Spinal cord (tissue), 10 donors: ENCODE measurements around the gene RWDD4. TPM values are rescaled to one million over a fixed set of nuclear protein-coding genes. Genes with fewer than 3 reads are reported as not detected.

Experiments
- DNase-seq, 6 donors: peaks; one replicate each; pipeline versions ENCODE4 v3.0.0 to v3.0.0-alpha.2; 2013 to 2015; ENCODE audit warnings: low spot score in 6 of 6, low read depth in 4 of 6
- H3K27ac ChIP-seq: one replicate; pipeline ENCODE4 v1.5.1; 2013; ENCODE audit warnings: low read depth, low read length, control low read depth
- H3K27me3 ChIP-seq: one replicate; pipeline ENCODE4 v1.6.1; 2013; ENCODE audit warnings: low read length; ENCODE audit not compliant: control insufficient read depth, insufficient read depth
- H3K36me3 ChIP-seq: one replicate; pipeline ENCODE4 v1.6.1; 2013; ENCODE audit warnings: low read length; ENCODE audit not compliant: control insufficient read depth, insufficient read depth
- H3K4me1 ChIP-seq: one replicate; pipeline ENCODE4 v1.6.1; 2013; ENCODE audit warnings: low read length; ENCODE audit not compliant: control insufficient read depth, insufficient read depth
- H3K4me3 ChIP-seq: one replicate; pipeline ENCODE4 v1.5.1; 2013; ENCODE audit warnings: low read depth, low read length, control low read depth
- H3K9me3 ChIP-seq: one replicate; pipeline ENCODE4 v1.6.1; 2013; ENCODE audit warnings: low read length; ENCODE audit not compliant: control insufficient read depth, insufficient read depth
- WGBS: methylation state at CpG from one replicate; pipeline ENCODE4 v1.1.5; 2013; ENCODE audit warnings: missing lambda C conversion rate; ENCODE audit not compliant: insufficient coverage; 5-methylcytosine and 5-hydroxymethylcytosine counted together
- polyA plus RNA-seq, 2 donors: library from polyadenylated mRNA; unstranded; fragments of 120-200 nt; gene quantifications; one replicate each; pipeline ENCODE4 v1.2.1, GENCODE V29; 2013; ENCODE audit not compliant: insufficient read length in 2 of 2
- total RNA-seq, 2 donors: library from RNA; depleted of rRNA in 1 of 2; stranded (reverse); fragments of 120-200 nt in 1 of 2; fragments of >200 nt in 1 of 2; gene quantifications; one replicate each; pipeline versions ENCODE4 v1.2.3 to v1.2.4, GENCODE V29; 2013 to 2014
- donor health status: healthy.

The RWDD4 gene
- total and polyA plus RNA-seq, 4 donors: 20.9 to 31.1 (median 24.2) TPM

- DNase-seq: no peak
- Histone ChIP-seq H3K36me3 (peaks cover 17% of the 10 kb centered on the region), H3K27me3 (no peaks in the 10 kb centered on the region), H3K4me1 (no peaks in the 10 kb centered on the region), H3K27ac (no peak overlapping the region), H3K9me3 (no peaks in the 10 kb centered on the region), H3K4me3 (no peak overlapping the region)
- 100% methylated on average over 2 of the region's 4 CpGs for WGBS
Observed at GRCh38 chr4:183675625-183676024, 16.6 kb upstream of the RWDD4 start.

- H3K27me3 ChIP-seq: no peaks in the 10 kb centered on the region
- no peaks in the 10 kb centered on the region for H3K4me1 ChIP-seq
- WGBS: no CpG with 5 or more reads among the region's 3 CpGs
- H3K27ac ChIP-seq: no peak overlapping the region
- H3K9me3 ChIP-seq: no peaks in the 10 kb centered on the region
- no peak for DNase-seq
- no peak overlapping the region for H3K4me3 ChIP-seq
- H3K36me3 ChIP-seq: peaks cover 18% of the 10 kb centered on the region
Observed at GRCh38 chr4:183674153-183674552, 15.2 kb upstream of the RWDD4 start.

GRCh38 chr4:183670960-183671555 lies 12.1 kb upstream of the RWDD4 start:
- 90% methylated on average over 10 of the region's 12 CpGs for WGBS
- DNase-seq: no peak

DNA sequence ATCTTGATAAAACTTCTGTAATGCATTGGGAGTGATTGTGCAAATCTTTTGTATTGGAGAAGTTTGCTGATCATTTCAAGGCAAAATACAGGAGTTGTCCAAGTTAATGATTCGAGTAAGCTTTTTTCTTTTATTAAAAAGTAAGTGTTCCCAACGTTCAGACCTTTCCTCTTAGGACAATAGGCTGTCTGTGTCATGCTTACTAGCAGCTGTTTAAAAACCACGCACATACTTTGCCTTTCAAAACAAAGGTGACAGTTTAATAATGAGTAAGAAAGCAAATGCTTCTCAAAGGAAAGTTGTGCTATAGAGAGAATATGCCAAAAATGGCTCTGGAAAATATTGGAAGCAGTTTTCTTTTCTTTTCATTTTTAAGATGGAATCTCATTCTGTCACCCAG lies 11.3 kb upstream of the RWDD4 start:
- no peak for DNase-seq
- no peak overlapping the region for H3K27ac ChIP-seq
- WGBS: no CpG with 5 or more reads among the region's 3 CpGs
- H3K4me3 ChIP-seq: no peak overlapping the region
- no peaks in the 10 kb centered on the region for H3K9me3 ChIP-seq
- peaks cover 7% of the 10 kb centered on the region for H3K36me3 ChIP-seq
- H3K27me3 ChIP-seq: no peaks in the 10 kb centered on the region
- H3K4me1 ChIP-seq: no peaks in the 10 kb centered on the region

More at GRCh38 chr4:183670960-183671555, 12.1 kb upstream of the RWDD4 start:
- Histone ChIP-seq H3K4me1 (no peaks in the 10 kb centered on the region), H3K9me3 (no peaks in the 10 kb centered on the region), H3K4me3 (no peak overlapping the region), H3K27ac (no peak overlapping the region), H3K27me3 (no peaks in the 10 kb centered on the region), H3K36me3 (peaks cover 5% of the 10 kb centered on the region)

- 100% methylated on average over 1 of the region's 1 CpG for WGBS
- H3K27me3 ChIP-seq: no peaks in the 10 kb centered on the region
- peaks cover 14% of the 10 kb centered on the region for H3K36me3 ChIP-seq
- DNase-seq: no peak
- no peaks in the 10 kb centered on the region for H3K9me3 ChIP-seq
- no peak overlapping the region for H3K27ac ChIP-seq
- H3K4me1 ChIP-seq: no peaks in the 10 kb centered on the region
- H3K4me3 ChIP-seq: no peak overlapping the region
Observed at GRCh38 chr4:183666088-183666487, 7.1 kb upstream of the RWDD4 start.

GRCh38 chr4:183659872-183660242 lies 872 bp upstream of the RWDD4 start:
- Histone ChIP-seq H3K27me3 (no peaks in the 10 kb centered on the region), H3K4me3 (peak overlapping the region; percentile 57), H3K27ac (peak overlapping the region; percentile 88), H3K9me3 (no peaks in the 10 kb centered on the region), H3K4me1 (peaks cover 6% of the 10 kb centered on the region), H3K36me3 (peaks cover 3% of the 10 kb centered on the region)
- peak in 2 of 6 donors; percentile 35 to 54 for DNase-seq
- 0% methylated on average over 3 of the region's 10 CpGs for WGBS

DNA sequence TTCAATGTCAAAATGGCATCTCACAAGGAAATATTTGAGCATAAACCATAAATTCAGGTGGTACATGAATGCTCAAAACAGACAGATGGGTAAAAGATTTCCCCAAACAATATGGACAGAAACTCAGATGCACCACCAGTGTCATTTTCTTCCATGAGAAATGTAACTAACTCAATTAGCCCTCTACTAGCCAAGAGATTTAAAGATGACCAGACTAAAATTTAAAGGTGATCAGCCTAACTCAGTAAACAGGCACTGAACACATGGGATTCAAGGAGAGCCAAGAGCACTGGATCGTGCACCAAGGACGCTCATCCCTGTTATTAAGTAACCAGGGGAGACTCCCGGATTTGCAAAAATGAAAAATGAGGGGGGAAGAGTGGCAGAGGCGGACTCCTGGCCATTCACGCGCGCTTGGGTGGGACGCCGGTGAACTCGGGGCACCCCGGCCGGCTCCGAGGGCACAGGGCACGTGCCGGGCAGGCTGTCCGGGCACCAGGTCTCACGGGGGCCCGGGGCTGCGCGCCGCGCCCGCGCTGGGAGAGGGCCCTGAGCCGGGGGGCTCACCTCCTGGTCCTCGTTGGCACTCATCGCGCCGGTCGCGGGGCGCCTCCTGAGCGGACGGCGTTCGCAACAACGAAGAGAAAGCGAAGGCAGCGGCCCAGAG lies 490 bp downstream of the RWDD4 start:
- peak overlapping the region; percentile 71 for H3K4me3 ChIP-seq
- no peaks in the 10 kb centered on the region for H3K9me3 ChIP-seq
- H3K36me3 ChIP-seq: no peaks in the 10 kb centered on the region
- peaks cover 6% of the 10 kb centered on the region for H3K4me1 ChIP-seq
- H3K27me3 ChIP-seq: no peaks in the 10 kb centered on the region
- DNase-seq: peak in 2 of 6 donors; percentile 38 to 58
- H3K27ac ChIP-seq: no peak overlapping the region
- 0% methylated on average over 24 of the region's 39 CpGs for WGBS

- H3K27me3 ChIP-seq: no peaks in the 10 kb centered on the region
- 100% methylated on average over 1 of the region's 3 CpGs for WGBS
- H3K4me3 ChIP-seq: no peak overlapping the region
- H3K4me1 ChIP-seq: peaks cover 6% of the 10 kb centered on the region
- H3K36me3 ChIP-seq: no peaks in the 10 kb centered on the region
- H3K9me3 ChIP-seq: no peaks in the 10 kb centered on the region
- H3K27ac ChIP-seq: no peak overlapping the region
- DNase-seq: no peak
Observed at GRCh38 chr4:183657564-183657963, 1.4 kb downstream of the RWDD4 start.

DNA sequence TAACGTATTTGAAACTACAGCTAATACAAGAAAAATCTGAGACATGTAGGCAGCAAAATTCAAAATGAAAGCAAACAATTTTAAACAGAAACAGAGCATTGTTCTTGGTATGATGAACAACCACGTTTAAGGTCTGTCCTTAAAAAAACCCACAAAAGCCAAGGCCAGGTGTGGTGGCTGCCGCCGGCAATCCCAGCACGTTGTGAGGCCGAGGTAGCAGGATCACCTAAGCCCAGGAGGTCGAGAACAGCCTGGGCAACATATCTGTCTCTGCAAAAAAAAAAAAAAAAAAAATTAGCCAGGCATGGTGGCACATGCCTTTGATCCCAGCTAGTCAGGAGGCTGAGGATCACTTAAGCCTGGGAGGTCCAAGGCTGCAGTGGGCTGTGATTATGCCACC lies 13.7 kb downstream of the RWDD4 start:
- H3K27ac ChIP-seq: no peak overlapping the region
- no peaks in the 10 kb centered on the region for H3K27me3 ChIP-seq
- WGBS: 96% methylated on average over 6 of the region's 7 CpGs
- no peaks in the 10 kb centered on the region for H3K4me1 ChIP-seq
- no peak overlapping the region for H3K4me3 ChIP-seq
- no peaks in the 10 kb centered on the region for H3K9me3 ChIP-seq
- DNase-seq: no peak
- peaks cover 45% of the 10 kb centered on the region for H3K36me3 ChIP-seq

DNA sequence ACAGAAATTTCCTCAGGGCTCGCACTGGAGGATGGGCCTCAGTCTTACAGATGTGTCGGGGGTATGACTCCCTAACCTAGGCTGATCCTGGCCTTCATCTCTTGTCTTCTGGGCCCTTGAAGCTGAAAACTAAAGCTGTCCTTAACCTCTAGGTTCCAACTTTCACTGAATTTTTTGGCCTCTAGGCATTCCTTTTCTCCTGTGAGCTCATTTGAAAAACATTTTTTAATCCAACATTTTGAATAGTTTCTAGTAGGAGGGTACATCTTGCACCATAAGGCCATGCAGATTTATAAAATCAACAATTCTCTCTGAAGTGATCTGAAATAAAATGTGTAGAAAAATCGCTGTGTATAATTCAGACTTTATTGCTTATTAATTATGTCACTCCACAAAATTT lies 19.7 kb downstream of the RWDD4 start:
- Histone ChIP-seq H3K36me3 (peaks cover 13% of the 10 kb centered on the region), H3K9me3 (no peaks in the 10 kb centered on the region), H3K27ac (no peak overlapping the region), H3K4me3 (no peak overlapping the region), H3K4me1 (no peaks in the 10 kb centered on the region), H3K27me3 (no peaks in the 10 kb centered on the region)
- DNase-seq: no peak
- WGBS: 93% methylated on average over 2 of the region's 3 CpGs
